Ascending aorta (tissue), 2 donors: ENCODE results near the gene NUBPL. TPM values are rescaled to one million over a fixed set of nuclear protein-coding genes. Genes with fewer than 3 reads are reported as not detected.

Experiments used
- DNase-seq, 2 donors: peaks; one replicate each; pipeline ENCODE4 v3.0.0-alpha.2; 2019; ENCODE audit warnings: low spot score in 2 of 2
- H3K27ac ChIP-seq, 2 donors: fragments of 200-600 bp; sonication (generic); one replicate each; pipeline ENCODE4 v1.5.1; 2016 to 2017; ENCODE audit warnings: mild to moderate bottlenecking in 1 of 2
- H3K27me3 ChIP-seq: fragments of 200-600 bp; sonication (generic); one replicate; pipeline ENCODE4 v1.5.1; 2017
- H3K36me3 ChIP-seq, 2 donors: fragments of 200-600 bp; sonication (generic); one replicate each; pipeline ENCODE4 v1.5.1; 2016
- H3K4me1 ChIP-seq, 2 donors: fragments of 200-600 bp; sonication (generic); one replicate each; pipeline ENCODE4 v1.5.1; 2016 to 2017; ENCODE audit warnings: mild to moderate bottlenecking in 1 of 2
- H3K4me3 ChIP-seq, 2 donors: fragments of 200-600 bp; sonication (generic); one replicate each; pipeline ENCODE4 v1.5.1; 2016 to 2017; ENCODE audit warnings: mild to moderate bottlenecking in 1 of 2
- H3K9me3 ChIP-seq, 2 donors: fragments of 200-600 bp; sonication (generic); one replicate each; pipeline ENCODE4 v1.5.1; 2016
- CTCF ChIP-seq, 3 experiments: fragments of 200-600 bp in 2 of 3; fragments of 450-650 bp in 1 of 3; sonication (generic) in 2 of 3; IDR thresholded peaks; one replicate each; pipeline ENCODE4 v1.5.1; 2016 to 2019; ENCODE audit warnings: antibody characterized with exemption in 3 of 3, mild to moderate bottlenecking in 1 of 3, moderate library complexity in 1 of 3
- intact Hi-C: fragments of 100-400 bp; cut with DNase I; formaldehyde crosslinking; loops from one replicate; pipeline ENCODE4 v1.15.1; 2023
- total RNA-seq: library from RNA; depleted of rRNA; stranded (reverse); fragments of >200 nt; gene quantifications from one replicate; pipeline ENCODE4 v1.1.0, GENCODE V29; 2016

The NUBPL gene
- total RNA-seq, 1 donor from 2014 or later, result 1.7 TPM

GRCh38 chr14:31549817-31550216 is 11.4 kb upstream of the NUBPL start:
- Histone ChIP-seq H3K9me3 (no peaks in the 10 kb centered on the region), H3K4me1 (no peaks in the 10 kb centered on the region), H3K27ac (no peak overlapping the region), H3K4me3 (no peak overlapping the region), H3K27me3 (no peaks in the 10 kb centered on the region), H3K36me3 (no peaks in the 10 kb centered on the region)
- no peak for DNase-seq
- intact Hi-C loops, result no loop called here
- no peak for TF ChIP-seq CTCF (IDR thresholded peaks at IDR 0.05)

GRCh38 chr14:31550589-31550988 is 10.6 kb upstream of the NUBPL start:
- Histone ChIP-seq H3K27ac (no peak overlapping the region), H3K27me3 (no peaks in the 10 kb centered on the region), H3K36me3 (no peaks in the 10 kb centered on the region), H3K9me3 (no peaks in the 10 kb centered on the region), H3K4me1 (no peaks in the 10 kb centered on the region), H3K4me3 (no peak overlapping the region)
- intact Hi-C loops, result no loop called here
- DNase-seq, result no peak
- TF ChIP-seq CTCF (IDR thresholded peaks at IDR 0.05), result no peak

GRCh38 chr14:31556191-31556590 is 5.0 kb upstream of the NUBPL start:
- no peaks in the 10 kb centered on the region for H3K36me3 ChIP-seq

GRCh38 chr14:31559939-31560338 is 1.3 kb upstream of the NUBPL start:
- Histone ChIP-seq H3K4me1 (peaks cover 0 to 4% of the 10 kb centered on the region in 2 donors), H3K4me3 (no peak overlapping the region), H3K27me3 (no peaks in the 10 kb centered on the region), H3K9me3 (no peaks in the 10 kb centered on the region), H3K36me3 (no peaks in the 10 kb centered on the region), H3K27ac (no peak overlapping the region)
- intact Hi-C loops, result loop anchor here (2.0 to 10.0 kb wide), 6 partner anchors 53 to 912 kb away; partner anchors contain the start of genes DTD2, RNU6-7 and RNU6-8
- no peak for DNase-seq
- TF ChIP-seq CTCF (IDR thresholded peaks at IDR 0.05), result no peak

More at GRCh38 chr14:31556191-31556590, 5.0 kb upstream of the NUBPL start:
- no peak for TF ChIP-seq CTCF (IDR thresholded peaks at IDR 0.05)
- DNase-seq, result no peak
- H3K4me1 ChIP-seq, result peaks cover 0 to 4% of the 10 kb centered on the region in 2 donors
- H3K27ac ChIP-seq, result no peak overlapping the region
- intact Hi-C loops, result no loop called here
- H3K4me3 ChIP-seq, result no peak overlapping the region
- no peaks in the 10 kb centered on the region for H3K27me3 ChIP-seq
- no peaks in the 10 kb centered on the region for H3K9me3 ChIP-seq

- H3K27ac ChIP-seq, result peak overlapping the region; percentile 79 to 82
- no peak for TF ChIP-seq CTCF (IDR thresholded peaks at IDR 0.05)
- no peaks in the 10 kb centered on the region for H3K9me3 ChIP-seq
- no peak for DNase-seq
- intact Hi-C loops, result loop anchor here (2.0 to 10.0 kb wide), 6 partner anchors 53 to 912 kb away; partner anchors contain the start of genes DTD2, RNU6-7 and RNU6-8
- H3K36me3 ChIP-seq, result no peaks in the 10 kb centered on the region
- H3K4me3 ChIP-seq, result peak overlapping the region; percentile 88 to 98
- no peaks in the 10 kb centered on the region for H3K27me3 ChIP-seq
- peaks cover 0 to 4% of the 10 kb centered on the region in 2 donors for H3K4me1 ChIP-seq
Observed at GRCh38 chr14:31560759-31561154, 447 bp upstream of the NUBPL start.

GRCh38 chr14:31564194-31564593 is 3.0 kb downstream of the NUBPL start:
- no peaks in the 10 kb centered on the region for H3K27me3 ChIP-seq
- H3K36me3 ChIP-seq, result no peaks in the 10 kb centered on the region
- peaks cover 0 to 4% of the 10 kb centered on the region in 2 donors for H3K4me1 ChIP-seq
- no peak for DNase-seq
- H3K27ac ChIP-seq, result no peak overlapping the region
- no peak for TF ChIP-seq CTCF (IDR thresholded peaks at IDR 0.05)
- intact Hi-C loops, result loop anchor here (5.0 to 10.0 kb wide), 4 partner anchors 57 to 908 kb away; partner anchors contain the start of genes RNU6-7 and RNU6-8
- no peak overlapping the region for H3K4me3 ChIP-seq
- no peaks in the 10 kb centered on the region for H3K9me3 ChIP-seq
